Lung microvascular endothelial cell (primary cell): ENCODE results near the gene OR11L1. TPM values are rescaled to one million over a fixed set of nuclear protein-coding genes. Genes with fewer than 3 reads are reported as not detected.

Source experiments
- DNase-seq, 2 donors: peaks; one replicate each; pipeline versions ENCODE4 v3.0.0 to v3.0.0-alpha.2; 2010; ENCODE audit warnings: low read depth in 2 of 2
- total RNA-seq: library from RNA; depleted of rRNA; stranded (reverse); fragments of >200 nt; gene quantifications from 2 replicates; pipeline ENCODE4 v1.2.1, GENCODE V29; 2014

The OR11L1 gene, protein sequence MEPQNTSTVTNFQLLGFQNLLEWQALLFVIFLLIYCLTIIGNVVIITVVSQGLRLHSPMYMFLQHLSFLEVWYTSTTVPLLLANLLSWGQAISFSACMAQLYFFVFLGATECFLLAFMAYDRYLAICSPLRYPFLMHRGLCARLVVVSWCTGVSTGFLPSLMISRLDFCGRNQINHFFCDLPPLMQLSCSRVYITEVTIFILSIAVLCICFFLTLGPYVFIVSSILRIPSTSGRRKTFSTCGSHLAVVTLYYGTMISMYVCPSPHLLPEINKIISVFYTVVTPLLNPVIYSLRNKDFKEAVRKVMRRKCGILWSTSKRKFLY
- not detected in 2 replicates for total RNA-seq

DNA sequence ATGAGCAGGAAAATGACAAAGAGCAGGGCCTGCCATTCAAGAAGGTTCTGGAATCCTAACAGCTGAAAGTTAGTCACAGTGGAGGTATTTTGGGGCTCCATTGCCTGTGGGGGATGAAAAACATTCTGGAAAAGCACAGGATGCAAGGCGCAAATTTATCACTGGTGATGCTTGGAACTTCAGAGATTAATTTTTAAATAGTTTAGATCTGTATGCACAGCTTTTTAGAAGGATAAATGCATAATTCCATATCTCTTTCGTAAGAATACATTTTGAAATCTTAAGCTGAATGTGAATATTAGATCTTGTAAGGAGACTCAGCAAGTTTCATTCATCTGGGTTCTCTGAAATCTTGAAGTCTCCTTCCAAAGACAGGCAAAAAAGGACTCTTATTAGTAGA is at the start of gene OR11L1:
Gene OR11L1, minus strand, starts transcription at position 101 of the 400 bp plus-strand sequence. Its CDS starts 0 bp downstream, at position 101.
- no peak for DNase-seq

DNA sequence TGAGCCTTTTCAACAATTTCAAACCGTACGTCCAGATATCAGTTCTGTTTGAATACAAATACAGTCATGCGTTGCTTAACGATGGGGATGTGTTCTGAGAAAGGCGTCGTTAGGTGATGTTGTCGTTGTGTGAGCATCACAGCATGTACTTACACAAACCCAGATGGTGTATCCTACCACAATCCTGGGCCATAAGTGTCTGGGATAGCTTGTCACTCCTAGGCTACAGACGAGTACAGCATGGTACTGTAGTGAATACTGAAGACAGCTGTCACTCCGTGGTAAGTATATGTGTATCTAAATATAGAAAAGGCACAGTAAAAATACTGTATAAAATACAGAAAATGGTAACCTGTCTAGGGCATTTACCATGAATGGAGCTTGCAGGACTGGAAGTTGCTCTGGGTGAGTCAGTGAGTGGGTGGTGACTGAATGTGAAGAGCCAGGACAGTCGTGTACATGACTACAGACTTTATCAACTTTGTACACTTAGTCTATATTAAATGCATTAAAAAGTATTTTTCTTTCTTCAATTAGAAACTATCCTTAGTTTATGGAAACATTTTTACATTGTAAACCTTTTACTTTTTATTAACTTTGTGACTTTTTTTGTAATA is 43.2 kb upstream of the OR11L1 start:
- DNase-seq: no peak

DNA sequence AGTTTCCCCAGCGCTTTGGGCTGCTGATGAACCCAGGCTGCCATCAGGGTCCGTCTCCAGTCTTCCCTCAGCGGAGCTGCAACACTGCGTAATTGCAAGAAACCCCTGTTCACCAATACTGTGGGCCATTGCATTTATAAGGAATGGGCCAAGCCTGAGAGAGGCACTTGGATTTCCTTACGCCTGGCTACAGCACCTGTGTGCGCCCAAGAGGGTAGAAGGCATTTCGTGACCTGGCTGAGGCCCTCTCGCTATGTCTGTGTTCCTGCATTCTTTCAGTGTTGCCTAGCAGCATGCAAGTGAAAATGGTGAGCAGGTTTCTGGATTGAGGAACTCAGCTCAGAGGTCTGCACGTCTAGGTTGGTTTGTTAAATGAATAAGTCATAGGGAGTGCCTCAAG is 41.6 kb upstream of the OR11L1 start:
- DNase-seq: no peak

DNA sequence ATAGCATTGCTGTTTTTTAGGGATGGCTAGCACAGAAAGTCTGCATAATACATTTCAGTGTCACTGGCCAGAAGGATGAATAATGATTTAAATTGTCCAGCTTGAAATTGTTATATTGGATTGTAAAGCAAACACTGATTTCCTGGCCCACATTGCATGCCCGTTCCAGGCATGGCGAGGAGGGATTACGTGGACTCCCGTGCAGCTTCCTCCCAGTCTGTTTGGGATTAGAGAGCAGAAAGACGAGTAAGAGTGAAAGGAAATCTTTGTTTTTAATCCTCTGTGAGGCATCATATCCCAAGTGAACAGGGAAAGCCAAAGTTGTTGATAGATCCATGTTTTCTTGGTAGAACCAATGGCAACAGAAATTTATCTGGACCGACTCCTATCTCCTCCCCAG is 23.7 kb upstream of the OR11L1 start:
- DNase-seq: no peak

DNA sequence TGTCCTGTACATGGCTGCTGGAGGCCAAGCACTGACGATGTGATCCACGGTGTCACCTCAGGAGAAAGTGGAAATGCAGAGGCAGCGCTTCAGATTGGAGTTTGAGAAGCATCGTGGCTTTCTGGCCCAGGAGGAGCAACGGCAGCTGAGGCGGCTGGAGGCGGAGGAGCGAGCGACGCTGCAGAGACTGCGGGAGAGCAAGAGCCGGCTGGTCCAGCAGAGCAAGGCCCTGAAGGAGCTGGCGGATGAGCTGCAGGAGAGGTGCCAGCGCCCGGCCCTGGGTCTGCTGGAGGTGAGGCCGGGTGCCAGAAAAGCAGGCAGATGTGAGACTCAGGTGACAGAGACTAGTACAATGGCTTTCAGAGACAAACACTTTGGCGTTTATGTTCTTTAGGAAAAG is 22.9 kb upstream of the OR11L1 start:
- no peak for DNase-seq

DNA sequence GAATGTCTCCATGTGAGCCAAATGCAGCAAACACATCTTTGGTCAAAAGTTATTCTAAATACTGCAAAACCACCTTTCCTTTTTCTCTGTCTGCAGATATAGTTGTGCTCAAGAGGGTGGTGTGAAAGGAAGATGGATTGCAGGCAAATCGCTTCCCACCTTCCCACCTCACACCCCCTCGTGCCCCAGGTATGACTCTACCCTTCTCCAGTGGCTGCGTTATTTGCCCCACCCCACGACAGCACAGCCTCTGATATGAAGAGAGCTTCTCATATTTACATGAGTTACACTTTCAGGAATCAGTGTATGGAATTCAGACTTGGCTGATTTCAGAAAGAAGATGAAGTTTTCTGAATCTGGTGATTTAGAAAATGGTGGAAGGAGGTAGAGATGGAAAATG is 21.1 kb upstream of the OR11L1 start:
- DNase-seq: no peak

DNA sequence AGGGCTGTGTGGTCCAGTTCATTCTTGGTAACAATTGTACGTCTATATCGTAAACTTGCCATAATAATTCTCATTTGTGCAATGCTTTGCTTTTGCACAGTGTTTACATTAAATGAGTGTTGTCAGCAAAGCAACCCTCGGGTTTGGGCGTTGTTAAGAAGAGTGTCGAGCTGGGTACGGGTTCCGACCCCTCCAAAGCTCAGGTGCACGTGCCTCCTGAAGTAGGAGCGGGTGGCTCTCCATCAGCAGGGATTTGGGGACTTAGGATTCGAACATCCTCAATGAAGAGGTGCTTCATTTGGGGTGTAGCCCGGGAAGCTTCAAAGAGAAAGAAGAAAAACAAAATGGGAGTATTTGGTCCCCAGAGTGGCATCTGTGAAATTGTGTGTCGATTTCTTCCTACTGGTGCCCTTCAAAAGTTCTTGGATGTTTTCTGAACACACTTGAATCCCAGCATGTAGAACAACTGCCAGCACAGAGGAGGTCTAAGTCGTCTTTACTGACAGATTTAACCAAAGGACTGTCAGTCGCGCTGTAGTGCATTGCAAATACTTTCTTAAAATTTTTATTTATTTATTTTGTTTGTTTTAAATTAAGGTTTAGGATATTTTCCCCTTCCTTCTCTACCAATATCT is 16.4 kb upstream of the OR11L1 start:
- no peak for DNase-seq

DNA sequence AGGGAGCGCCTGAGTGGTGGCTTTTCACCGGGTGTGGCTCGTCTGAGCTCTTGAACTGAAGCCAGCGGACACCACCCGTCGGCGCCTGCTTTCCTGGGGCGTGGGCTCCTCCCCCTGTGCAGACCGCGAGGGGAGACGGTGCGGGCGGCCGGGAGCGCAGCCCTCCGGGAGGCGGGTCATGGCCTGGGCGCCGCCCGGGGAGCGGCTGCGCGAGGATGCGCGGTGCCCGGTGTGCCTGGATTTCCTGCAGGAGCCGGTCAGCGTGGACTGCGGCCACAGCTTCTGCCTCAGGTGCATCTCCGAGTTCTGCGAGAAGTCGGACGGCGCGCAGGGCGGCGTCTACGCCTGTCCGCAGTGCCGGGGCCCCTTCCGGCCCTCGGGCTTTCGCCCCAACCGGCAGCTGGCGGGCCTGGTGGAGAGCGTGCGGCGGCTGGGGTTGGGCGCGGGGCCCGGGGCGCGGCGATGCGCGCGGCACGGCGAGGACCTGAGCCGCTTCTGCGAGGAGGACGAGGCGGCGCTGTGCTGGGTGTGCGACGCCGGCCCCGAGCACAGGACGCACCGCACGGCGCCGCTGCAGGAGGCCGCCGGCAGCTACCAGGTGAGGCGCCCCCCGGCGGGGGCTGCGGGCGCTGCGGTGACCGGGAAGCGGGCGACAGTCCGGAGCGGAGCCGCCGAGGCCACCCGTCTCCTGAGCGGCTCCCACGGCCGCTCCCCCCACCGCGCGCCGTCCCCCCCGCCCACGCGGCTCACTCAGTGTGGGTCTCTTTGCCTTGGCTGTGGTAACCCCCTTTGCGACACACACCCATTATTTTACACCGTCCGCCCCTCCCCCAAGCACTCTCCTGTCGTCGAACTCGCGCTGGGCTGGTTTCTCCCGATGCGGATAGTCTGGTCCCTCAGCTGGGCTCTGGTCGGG is 15.6 kb upstream of the OR11L1 start, which contains the start of gene TRIM58:
Gene TRIM58, plus strand, starts transcription at position 119 of the 916 bp plus-strand sequence. Its CDS starts 60 bp downstream, at position 179.
- no peak for DNase-seq

DNA sequence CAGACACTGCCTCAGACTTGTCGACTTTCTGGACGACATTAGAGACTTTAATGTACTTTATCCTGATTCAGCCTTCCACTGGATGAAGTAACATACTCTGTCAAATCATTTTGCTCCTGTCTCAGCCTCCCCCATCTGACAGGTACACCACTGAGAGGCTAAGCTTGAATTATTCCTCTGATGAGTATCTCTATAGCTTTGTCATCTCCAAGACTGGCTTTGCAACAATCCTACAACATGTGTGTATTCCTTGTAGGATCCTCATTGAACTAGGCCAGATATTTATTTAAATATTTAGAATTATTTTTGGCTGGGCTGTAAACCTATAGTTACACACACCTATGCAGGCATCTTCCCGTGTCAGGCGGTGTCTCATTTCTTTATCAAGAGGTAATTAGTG is 14.2 kb upstream of the OR11L1 start:
- no peak for DNase-seq

DNA sequence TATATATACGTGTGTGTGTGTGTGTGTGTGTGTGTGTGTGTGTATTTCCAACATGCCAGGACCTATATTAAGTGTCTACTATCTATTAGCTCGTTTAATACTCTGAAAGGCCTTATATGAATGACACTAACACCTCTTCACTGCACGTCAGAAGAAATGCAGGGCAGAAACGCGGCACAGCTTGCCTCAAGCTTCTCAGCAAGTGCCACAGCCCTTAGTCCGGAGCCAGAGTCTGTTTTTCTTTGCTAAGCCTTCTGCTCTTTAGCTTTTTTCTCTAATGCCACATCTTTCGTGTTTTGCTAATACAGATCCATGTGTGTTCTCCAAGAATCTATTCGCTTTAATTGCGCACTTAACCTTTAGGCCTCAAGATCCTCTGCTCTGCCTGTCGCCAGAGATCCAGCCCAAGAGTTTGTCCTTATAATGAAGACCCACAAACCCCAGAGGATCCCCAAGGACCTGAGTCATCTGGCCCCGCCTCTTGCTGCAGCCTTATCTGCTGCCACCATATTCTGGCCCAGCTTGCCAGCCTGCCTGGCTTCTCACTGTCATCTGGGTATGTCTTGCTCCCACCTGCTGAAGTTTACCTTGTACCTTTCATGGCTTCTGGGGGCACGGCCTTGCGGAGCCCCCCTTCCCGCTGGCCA is 13.3 kb upstream of the OR11L1 start:
- DNase-seq: no peak

DNA sequence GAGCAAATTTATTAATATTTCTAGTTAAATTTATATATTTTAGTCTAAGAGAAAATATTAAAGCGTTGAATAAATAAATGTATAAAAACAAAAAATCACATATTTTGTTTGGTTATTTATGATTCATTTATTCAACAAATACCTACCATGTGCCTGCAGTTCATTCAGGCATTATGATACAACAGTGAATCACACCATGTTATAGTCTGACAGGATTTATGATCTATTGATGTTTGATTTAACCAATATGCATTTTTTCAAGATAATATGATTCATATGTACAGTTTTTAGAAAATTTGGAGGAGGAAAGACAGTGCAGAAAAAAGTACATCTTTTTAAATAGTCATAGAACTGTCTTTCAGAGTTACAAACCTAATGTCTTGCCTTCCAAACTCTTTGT is 7.9 kb upstream of the OR11L1 start:
- DNase-seq: no peak

DNA sequence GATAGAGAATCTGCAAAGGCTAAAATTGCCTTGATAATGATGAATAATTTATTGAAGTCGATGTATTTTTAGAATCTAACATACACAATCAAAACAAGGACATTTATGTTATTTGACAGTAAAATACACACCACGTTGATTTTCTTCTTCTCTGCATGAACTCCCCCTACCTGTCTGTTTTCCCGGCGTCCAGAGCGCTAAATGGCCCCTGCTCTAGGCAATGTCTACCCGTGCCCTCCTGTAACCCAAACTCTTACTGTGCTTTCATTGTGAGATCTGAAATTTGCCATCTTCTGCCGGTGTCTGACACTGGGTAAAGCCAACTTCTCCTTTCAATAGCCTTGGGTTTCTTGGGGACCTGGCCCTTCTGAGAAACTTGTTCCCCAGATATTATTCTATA is 6.7 kb upstream of the OR11L1 start:
- no peak for DNase-seq

DNA sequence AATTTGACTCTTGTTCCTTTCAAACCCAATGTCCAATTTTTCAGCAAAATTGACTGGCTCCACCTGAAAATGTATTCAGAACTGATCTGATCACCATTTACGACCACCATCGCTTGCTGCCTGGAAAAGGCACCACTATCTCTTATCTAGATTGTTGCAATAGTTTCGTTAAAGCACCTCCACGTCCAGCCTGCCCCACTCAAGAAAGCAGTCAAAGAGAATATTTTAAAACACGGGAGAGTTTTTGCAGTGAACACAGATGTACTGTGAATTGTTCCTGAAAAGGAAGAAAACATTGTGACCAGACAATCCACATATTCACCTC is 4.0 kb upstream of the OR11L1 start:
- DNase-seq: no peak

DNA sequence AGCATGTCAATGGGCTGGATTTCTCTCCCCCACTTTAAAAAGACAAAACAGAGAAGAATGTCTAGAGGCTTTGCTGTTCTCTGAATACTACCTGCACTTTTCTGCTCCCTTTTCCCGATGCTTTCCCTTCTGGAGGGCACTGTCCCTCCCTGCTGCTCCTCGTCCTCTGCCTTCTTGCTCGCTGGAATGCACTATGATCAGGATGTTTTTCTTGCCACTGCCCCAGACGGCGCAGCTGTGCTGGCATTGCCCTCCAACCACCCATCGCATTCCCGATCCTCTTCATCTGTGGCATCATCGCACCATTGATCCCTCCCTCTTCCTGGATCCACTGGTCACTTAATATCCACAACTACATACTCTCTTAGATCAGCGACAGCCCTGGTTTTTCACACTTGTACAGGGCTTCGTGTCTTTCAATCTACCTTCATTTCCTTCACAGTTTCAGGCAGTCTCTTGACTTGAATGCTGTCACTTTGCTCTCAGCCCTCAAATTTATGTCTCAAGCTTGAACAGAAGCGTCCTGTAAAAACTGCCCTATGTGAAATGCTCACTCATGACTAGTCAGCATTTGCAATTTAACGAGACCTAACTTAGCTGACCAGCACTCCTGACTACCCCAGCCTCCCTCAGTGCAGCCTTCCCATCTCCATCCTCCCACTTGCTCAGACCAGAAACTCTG is 3.5 kb upstream of the OR11L1 start:
- DNase-seq: no peak

DNA sequence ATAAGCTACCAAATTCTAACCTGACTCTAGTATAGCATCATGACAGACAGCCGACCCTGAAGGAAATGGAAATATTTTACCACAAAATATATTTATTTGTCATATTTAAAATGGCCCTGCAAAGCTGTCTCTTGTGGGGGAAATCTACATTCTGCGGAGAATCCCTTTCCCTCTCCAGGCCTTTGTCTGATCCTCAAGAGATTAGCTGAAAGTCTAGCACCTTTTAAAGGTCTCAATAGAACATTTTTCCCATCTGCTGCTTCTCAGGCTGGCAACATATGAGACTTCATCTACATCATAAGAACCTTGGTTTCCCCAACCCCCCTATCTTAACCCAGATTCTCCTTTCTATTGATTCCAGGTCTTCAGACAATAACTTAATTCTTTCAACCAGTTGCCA is 1.7 kb upstream of the OR11L1 start:
- no peak for DNase-seq

DNA sequence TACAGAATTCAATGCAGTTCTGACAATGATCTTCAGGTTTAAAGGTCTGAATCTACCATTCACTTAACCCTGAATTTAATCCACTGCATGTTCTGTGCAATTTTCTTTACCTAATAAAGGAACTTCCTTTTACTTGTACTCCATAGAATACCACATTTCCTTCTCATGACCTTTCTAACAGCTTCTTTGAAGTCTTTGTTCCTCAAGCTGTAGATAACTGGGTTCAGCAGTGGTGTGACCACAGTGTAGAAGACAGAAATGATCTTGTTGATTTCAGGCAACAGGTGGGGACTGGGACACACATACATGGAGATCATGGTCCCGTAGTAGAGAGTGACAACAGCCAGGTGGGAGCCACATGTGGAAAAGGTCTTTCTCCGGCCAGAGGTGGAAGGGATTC is 878 bp downstream of the OR11L1 start:
- no peak for DNase-seq

DNA sequence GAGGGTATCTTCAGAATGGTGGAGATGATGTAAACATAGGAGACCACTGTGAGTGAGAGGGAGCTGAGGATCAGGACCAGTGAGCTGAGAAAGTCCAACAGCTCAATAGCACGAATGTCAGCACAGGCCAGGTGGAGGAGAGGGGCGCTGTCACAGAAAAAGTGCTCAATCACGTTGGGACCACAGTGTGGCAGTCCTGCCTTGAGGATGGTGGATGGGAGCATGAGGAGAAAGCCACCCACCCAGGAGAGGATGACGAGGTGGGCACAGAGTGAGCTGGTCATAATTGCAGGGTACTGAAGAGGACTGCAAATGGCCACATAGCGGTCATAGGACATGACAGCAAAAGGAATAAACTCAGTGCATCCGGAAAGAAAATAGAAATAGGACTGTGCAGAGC is 8.1 kb downstream of the OR11L1 start:
- no peak for DNase-seq

DNA sequence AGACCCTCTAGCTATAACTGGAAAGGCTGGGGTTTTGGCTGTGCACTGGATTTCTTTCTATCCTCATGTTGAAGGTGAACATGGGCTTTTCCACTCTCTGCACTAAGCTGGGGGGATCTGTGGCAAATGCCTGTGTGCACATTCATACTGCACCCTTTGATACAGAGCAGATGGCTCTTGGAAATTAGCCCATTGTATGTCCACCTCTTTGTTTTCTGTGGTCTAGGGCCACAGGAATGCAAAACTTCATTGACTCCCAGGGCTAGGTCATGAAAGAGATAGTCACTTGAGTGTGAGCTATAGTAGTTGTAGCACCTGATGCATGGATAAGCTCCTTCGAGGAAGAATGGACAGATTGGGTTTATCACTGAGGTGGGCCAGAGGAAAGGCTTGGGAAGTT is 12.0 kb downstream of the OR11L1 start:
- DNase-seq: no peak

DNA sequence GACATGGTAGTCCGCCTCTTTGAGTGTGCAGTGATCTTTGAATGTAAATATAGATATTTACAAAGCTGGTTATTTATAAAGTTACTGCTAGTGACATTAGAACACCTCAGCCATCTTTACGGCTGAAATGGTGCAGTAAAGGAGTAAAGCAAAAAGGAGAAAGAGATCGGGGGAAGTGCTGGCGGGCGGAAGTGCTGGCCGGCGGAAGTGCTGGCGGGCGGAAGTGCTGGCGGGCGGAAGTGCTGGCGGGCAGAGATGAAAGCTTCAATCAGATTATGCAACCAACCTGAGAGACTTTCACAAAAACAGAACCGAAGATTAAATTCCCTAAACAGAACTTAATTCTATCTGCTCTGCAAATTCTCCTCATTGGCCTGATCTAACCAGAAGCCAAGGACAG is 16.3 kb downstream of the OR11L1 start:
- no peak for DNase-seq

DNA sequence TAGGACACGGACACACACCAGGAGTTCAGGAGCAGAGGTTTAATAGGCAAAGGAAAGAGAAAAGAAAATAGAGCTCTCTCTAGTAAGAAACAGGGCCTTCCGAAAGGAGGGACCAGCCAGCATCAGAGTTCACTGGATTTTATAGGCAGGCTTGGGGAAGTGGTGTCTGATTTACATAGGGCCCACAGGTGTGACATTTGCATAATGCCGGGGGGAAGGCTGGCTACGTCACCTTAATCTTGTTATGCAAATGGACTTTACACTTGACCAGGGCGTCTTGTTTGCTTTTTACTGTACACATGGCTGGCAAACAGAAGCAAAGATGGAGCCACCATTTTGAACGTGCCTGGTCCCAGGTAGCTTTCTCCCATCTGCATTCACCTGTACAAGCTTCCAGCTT is 17.7 kb downstream of the OR11L1 start, which contains the start of gene OR14A16:
Gene OR14A16, minus strand, starts transcription at position 97 of the 400 bp plus-strand sequence. CDS start 8,390 bp downstream, outside the sequence.
- no peak for DNase-seq

DNA sequence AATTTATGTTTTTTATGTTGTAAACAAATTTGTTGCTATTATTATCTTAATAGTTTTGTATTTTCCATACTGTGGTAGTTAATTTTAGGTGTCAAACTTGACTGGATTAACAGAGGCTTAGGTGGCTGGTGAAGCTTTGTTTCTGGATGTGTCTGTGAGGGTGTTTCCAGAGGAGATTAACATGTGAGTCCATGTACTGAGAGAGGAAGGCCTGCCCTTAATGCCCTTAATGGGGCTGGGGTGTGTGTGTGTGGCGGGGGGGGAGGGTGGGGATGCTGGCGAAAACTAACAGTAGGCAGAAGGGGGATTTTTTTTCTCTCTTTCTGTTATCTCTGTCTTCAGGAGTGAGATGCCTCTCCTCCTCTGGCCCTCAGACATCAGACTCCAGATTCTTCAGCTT is 19.6 kb downstream of the OR11L1 start:
- no peak for DNase-seq
